T-helper 17 cell (primary cell): ENCODE data around the gene SUFU. TPM values are rescaled to one million over a fixed set of nuclear protein-coding genes. Genes with fewer than 3 reads are reported as not detected.
A peak's percentile ranks its signal among the peaks of the same experiment; 100 is the strongest.

ENCODE experiments used
- ATAC-seq: fragments of 150-1000 bp; cut with Tn5 transposase; 2 replicates; pipeline ENCODE4 v1.10.0; 2021; ENCODE audit warnings: mild to moderate bottlenecking, moderate library complexity
- DNase-seq, 3 donors: peaks; one replicate each; pipeline versions ENCODE4 v3.0.0 to v3.0.0-alpha.2; 2020 to 2021
- H3K9me3 ChIP-seq: one replicate; pipeline ENCODE4 v1.7.0; 2013; ENCODE audit warnings: low read length, mild to moderate bottlenecking; ENCODE audit not compliant: control insufficient read depth, poor library complexity, severe bottlenecking
- H3K27ac Mint-ChIP-seq: one replicate; pipeline ENCODE4 v1.8.0; 2022; ENCODE audit warnings: mild to moderate bottlenecking, moderate library complexity, mixed read lengths
- H3K27me3 Mint-ChIP-seq: one replicate; pipeline ENCODE4 v1.8.0; 2022; ENCODE audit warnings: mixed read lengths
- H3K36me3 Mint-ChIP-seq: one replicate; pipeline ENCODE4 v1.8.0; 2022; ENCODE audit warnings: low read depth, mixed read lengths
- H3K4me1 Mint-ChIP-seq: one replicate; pipeline ENCODE4 v1.8.0; 2022; ENCODE audit warnings: mild to moderate bottlenecking, mixed read lengths
- H3K4me3 Mint-ChIP-seq: one replicate; pipeline ENCODE4 v1.8.0; 2022; ENCODE audit warnings: mild to moderate bottlenecking, moderate library complexity, mixed read lengths
- total RNA-seq, 4 donors: library from RNA in 2 of 4; stranded (reverse) in 2 of 4; gene quantifications; one replicate each; pipeline ENCODE4 v1.2.3 and lab custom pipeline; 2022 to 2026

Gene SUFU
- total RNA-seq, 2 donors from 2014 or later: 14.4 to 16.4 TPM

DNA sequence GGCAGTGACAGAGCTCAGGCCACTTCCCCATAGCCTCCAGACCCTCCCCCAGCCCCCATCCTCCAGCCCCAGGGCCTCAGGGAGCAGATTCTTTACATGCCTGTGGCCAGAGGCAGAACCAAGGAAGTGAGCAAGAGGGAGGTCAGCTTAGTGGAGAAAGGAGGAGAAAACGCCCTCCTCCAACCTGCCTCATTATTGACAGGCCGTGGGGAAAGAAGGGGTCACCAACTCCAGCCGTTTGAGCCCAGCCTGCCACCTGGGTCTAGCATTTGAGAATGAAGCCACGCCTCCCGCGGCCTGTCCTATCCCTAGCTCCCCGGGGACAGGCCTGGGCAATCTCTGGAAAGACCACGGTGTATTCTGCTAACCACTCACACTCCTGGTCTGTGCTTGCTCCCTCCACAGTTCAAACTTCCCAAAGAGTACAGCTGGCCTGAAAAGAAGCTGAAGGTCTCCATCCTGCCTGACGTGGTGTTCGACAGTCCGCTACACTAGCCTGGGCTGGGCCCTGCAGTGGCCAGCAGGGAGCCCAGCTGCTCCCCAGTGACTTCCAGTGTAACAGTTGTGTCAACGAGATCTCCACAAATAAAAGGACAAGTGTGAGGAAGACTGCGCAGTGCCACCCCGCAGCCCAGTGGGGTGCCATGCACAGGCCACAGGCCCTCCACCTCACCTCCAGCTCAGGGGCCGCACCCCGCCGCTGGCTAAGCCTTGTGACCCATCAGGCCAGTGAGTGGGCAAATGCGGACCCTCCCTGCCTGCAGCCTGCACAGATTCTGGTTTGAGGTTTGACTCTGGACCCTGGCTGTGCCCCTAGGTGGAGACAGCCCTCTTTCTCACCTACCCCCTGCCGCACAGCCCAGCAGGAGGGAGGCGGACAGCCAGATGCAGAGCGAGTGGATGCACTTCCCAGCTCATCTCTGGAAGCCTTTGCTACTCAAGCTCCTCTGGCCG is 126.2 kb downstream of the SUFU start:
- ATAC-seq (no peak), DNase-seq (no peak)
- peaks cover 5% of the 10 kb centered on the region for H3K36me3 Mint-ChIP-seq
- H3K27ac Mint-ChIP-seq: no peak overlapping the region
- no peaks in the 10 kb centered on the region for H3K9me3 ChIP-seq
- no peak overlapping the region for H3K4me3 Mint-ChIP-seq
- peaks cover 23% of the 10 kb centered on the region for H3K4me1 Mint-ChIP-seq
- no peaks in the 10 kb centered on the region for H3K27me3 Mint-ChIP-seq

GRCh38 chr10:102630663-102631062 is 126.9 kb downstream of the SUFU start:
- H3K4me3 Mint-ChIP-seq: no peak overlapping the region
- DNase-seq (no peak), ATAC-seq (no peak)
- H3K36me3 Mint-ChIP-seq: peaks cover 5% of the 10 kb centered on the region
- H3K4me1 Mint-ChIP-seq: peaks cover 29% of the 10 kb centered on the region
- no peaks in the 10 kb centered on the region for H3K27me3 Mint-ChIP-seq
- H3K27ac Mint-ChIP-seq: no peak overlapping the region
- H3K9me3 ChIP-seq: no peaks in the 10 kb centered on the region

DNA sequence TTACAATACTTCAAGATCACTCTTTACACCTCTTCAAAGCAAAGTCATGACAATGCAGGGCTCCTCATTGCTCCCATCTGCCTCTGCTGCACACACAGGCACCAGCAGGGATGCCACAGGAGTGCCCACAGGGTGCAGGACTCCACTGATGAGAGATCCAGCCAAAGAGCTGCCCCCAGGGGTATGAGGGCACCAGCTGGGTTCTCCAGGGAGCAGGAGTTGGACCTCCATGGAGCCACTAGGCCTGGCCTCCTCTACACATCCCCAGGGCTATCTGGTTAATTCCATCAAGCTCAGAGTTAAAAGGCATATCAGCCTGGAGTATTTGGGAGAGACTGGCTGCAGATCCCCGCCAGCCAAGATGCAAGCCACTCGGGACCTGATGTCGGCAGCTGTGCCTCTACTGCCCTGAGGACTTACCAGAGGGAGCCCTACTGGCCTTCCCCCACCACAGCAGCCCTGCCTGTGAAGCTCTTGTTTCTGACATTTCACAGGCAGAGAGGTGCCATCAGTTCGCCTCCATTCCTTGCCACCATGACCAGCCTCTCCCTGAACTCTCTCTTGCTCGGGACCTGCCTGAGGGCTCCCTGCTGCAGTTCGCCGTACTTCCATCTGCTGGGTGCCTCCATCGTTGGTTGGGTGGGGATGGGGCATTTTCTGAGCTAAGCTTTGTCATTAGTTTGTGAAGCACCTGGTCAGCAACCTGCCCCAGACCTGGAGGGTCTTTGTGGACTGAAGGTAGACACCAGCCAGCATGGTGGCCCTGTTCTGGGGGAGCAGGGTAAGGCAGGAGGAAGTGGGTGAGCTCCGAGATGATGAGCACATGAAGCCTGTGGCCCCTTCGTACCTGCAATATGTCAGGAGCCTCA is 128.0 kb downstream of the SUFU start:
- Mint-ChIP-seq H3K4me3 (no peak overlapping the region), H3K27ac (peak overlapping the region; percentile 95), H3K27me3 (no peaks in the 10 kb centered on the region), H3K4me1 (peaks cover 35% of the 10 kb centered on the region), H3K36me3 (peaks cover 5% of the 10 kb centered on the region)
- no peak for DNase-seq
- ATAC-seq: no peak
- H3K9me3 ChIP-seq: no peaks in the 10 kb centered on the region

DNA sequence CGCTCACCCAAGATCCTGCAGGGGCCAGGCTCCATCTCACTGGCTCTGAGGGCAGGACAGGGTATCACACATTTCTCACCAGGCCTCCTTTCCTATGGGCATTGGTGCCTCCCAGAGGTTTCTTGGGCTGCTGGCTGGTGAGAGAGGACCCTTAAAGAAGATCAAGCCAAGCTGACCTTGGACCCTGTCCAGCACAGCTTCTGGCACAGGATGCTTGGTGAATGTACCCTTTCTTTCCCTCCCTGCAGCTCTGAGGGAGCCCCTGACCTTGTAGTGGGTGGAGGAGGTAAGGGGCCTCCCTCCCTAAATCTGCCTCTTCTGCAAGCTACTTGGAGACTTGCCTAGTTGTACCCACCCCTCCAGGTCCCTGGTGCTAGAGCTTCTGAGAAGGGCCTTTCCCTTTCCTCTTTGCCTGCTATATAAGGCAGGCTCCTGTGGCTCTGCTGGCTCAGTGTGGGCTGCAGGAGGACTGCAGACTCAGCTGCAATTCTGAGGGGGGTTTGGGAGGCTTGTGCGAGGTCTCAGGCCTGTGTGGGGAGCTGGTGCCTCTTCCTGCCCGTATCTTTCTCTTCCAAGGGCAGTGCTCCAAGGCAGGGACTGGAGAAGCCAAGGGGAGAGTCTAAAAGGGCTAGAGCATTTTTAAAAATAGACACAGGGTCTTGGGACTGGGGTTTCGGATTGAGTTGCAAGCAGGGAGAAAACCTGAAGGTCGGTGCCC is 128.8 kb downstream of the SUFU start:
- DNase-seq (no peak), ATAC-seq (peak; percentile 35)
- H3K4me3 Mint-ChIP-seq: peak overlapping the region; percentile 68

GRCh38 chr10:102633287-102633686 is 129.5 kb downstream of the SUFU start:
- Mint-ChIP-seq H3K4me3 (peak overlapping the region; percentile 68), H3K4me1 (peaks cover 37% of the 10 kb centered on the region), H3K27ac (peak overlapping the region; percentile 95), H3K27me3 (no peaks in the 10 kb centered on the region), H3K36me3 (peaks cover 5% of the 10 kb centered on the region)
- no peaks in the 10 kb centered on the region for H3K9me3 ChIP-seq
- ATAC-seq: peak; percentile 47
- DNase-seq: no peak

More for the DNA sequence above, 128.8 kb downstream of the SUFU start:
- H3K9me3 ChIP-seq: no peaks in the 10 kb centered on the region
- H3K27me3 Mint-ChIP-seq: no peaks in the 10 kb centered on the region
- H3K4me1 Mint-ChIP-seq: peaks cover 37% of the 10 kb centered on the region
- peak overlapping the region; percentile 95 for H3K27ac Mint-ChIP-seq
- peaks cover 5% of the 10 kb centered on the region for H3K36me3 Mint-ChIP-seq

- Mint-ChIP-seq H3K27ac (peak overlapping the region; percentile 95), H3K27me3 (no peaks in the 10 kb centered on the region), H3K4me3 (peak overlapping the region; percentile 68), H3K36me3 (peaks cover 5% of the 10 kb centered on the region), H3K4me1 (peaks cover 38% of the 10 kb centered on the region)
- ATAC-seq (no peak), DNase-seq (no peak)
- H3K9me3 ChIP-seq: no peaks in the 10 kb centered on the region
Observed at GRCh38 chr10:102633848-102634247, 130.1 kb downstream of the SUFU start.

DNA sequence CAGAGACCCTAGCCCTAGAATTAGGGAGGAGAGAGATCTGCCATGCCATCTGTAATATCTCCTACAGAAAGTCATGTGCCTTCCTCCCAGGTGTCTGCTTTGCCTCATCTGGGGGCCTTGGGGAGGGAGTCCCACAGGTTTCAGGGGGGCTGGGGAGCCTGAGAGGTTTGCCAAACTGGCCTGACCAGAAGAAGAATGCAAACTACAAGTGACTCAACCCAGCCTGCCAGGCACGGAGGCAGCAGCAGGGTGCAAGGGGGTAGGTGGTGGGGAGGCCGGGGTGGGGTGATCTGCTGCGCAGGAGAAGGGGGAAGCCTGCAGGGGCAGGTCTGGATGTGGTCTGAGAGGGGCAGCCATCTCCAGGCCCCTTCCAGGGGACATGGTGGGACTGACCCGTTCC is 130.9 kb downstream of the SUFU start:
- Mint-ChIP-seq H3K4me3 (no peak overlapping the region), H3K4me1 (peaks cover 43% of the 10 kb centered on the region), H3K36me3 (peaks cover 5% of the 10 kb centered on the region), H3K27ac (peak overlapping the region; percentile 95), H3K27me3 (no peaks in the 10 kb centered on the region)
- ATAC-seq: no peak
- DNase-seq: no peak
- H3K9me3 ChIP-seq: no peaks in the 10 kb centered on the region

- Mint-ChIP-seq H3K27ac (peak overlapping the region; percentile 95), H3K4me1 (peaks cover 43% of the 10 kb centered on the region), H3K27me3 (no peaks in the 10 kb centered on the region), H3K4me3 (peak overlapping the region; percentile 82), H3K36me3 (peaks cover 5% of the 10 kb centered on the region)
- H3K9me3 ChIP-seq: no peaks in the 10 kb centered on the region
- peak; percentile 87 for ATAC-seq
- no peak for DNase-seq
Observed at GRCh38 chr10:102635377-102635776, 131.6 kb downstream of the SUFU start.

- peaks cover 28% of the 10 kb centered on the region for H3K4me1 Mint-ChIP-seq
- no peaks in the 10 kb centered on the region for H3K36me3 Mint-ChIP-seq
- no peaks in the 10 kb centered on the region for H3K9me3 ChIP-seq
- ATAC-seq: no peak
- H3K27me3 Mint-ChIP-seq: no peaks in the 10 kb centered on the region
- H3K4me3 Mint-ChIP-seq: no peak overlapping the region
- peak overlapping the region; percentile 34 for H3K27ac Mint-ChIP-seq
- DNase-seq: no peak
Observed at GRCh38 chr10:102639537-102639936, 135.8 kb downstream of the SUFU start.

DNA sequence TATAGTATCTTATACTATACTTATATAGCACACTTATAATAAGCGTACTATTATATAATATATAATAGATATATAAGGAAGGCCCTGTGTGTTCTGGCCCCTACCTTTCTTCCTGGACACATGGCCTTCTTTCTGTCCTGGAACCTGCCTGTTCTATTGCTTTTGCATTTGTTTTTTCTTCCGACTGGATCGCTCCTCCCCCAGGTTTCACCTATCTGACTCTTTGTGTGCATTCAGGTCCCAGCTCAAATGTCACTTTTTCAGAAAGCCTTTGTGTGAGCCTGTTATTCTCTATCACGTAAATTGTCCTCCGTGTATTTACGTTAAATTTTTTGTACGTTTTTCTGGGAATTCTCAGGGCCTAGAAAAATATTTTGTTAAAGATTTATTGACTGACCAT is 137.6 kb downstream of the SUFU start:
- peaks cover 23% of the 10 kb centered on the region for H3K4me1 Mint-ChIP-seq
- H3K9me3 ChIP-seq: no peaks in the 10 kb centered on the region
- peak overlapping the region; percentile 91 for H3K4me3 Mint-ChIP-seq
- H3K27ac Mint-ChIP-seq: peak overlapping the region; percentile 98
- H3K36me3 Mint-ChIP-seq: peaks cover 2% of the 10 kb centered on the region
- ATAC-seq (no peak), DNase-seq (no peak)
- H3K27me3 Mint-ChIP-seq: no peaks in the 10 kb centered on the region

GRCh38 chr10:102641880-102642735 is 138.3 kb downstream of the SUFU start:
- H3K4me3 Mint-ChIP-seq: peak overlapping the region; percentile 91
- peaks cover 2% of the 10 kb centered on the region for H3K36me3 Mint-ChIP-seq

DNA sequence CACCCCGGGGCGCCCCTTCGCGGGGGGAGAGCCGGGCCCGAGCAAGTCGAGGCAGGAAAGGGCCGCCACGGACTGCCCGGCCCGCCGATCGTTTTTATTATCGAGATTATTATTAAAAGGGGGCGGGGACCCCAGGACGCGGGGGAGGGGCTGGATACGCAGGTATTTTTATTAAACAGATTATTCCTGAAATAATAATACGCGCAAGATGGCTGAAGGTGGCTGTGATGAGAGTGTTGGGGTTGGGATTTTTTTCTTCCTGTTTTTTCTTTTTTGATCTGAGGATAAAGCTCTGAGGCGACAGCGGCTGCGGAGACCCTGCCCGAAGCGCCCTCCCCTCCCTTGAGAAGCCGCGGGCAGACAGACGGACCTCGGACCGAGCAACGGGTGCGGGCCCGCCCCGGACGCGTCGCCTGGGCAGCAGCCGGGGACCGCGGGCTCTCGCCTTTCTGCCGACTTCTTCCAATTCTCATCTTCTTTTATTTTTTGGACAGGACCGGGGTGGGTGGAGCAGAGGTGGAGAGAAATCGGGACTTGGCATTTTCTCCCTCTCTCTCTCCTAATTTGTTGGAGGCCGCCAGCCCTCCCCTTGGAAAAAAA is 139.1 kb downstream of the SUFU start:
- Mint-ChIP-seq H3K27me3 (no peaks in the 10 kb centered on the region), H3K4me3 (peak overlapping the region; percentile 91), H3K4me1 (peaks cover 30% of the 10 kb centered on the region), H3K36me3 (peaks cover 2% of the 10 kb centered on the region), H3K27ac (peak overlapping the region; percentile 98)
- DNase-seq: peak in 2 of 3 donors; percentile 45 to 51
- no peak for ATAC-seq
- no peaks in the 10 kb centered on the region for H3K9me3 ChIP-seq

More at GRCh38 chr10:102641880-102642735, 138.3 kb downstream of the SUFU start:
- DNase-seq: peak; percentile 91 to 98 (median 98)
- no peaks in the 10 kb centered on the region for H3K27me3 Mint-ChIP-seq
- ATAC-seq: peak; percentile 80
- peak overlapping the region; percentile 98 for H3K27ac Mint-ChIP-seq
- peaks cover 26% of the 10 kb centered on the region for H3K4me1 Mint-ChIP-seq
- no peaks in the 10 kb centered on the region for H3K9me3 ChIP-seq
